GM18517 (cell line): ENCODE data around the gene INSR.
"Not testable (repeated sequence)": the region's sequence is repeated elsewhere in the genome, so short reads cannot be mapped to it uniquely, and the experiment has no call there.

Experiments used
- ATAC-seq: cut with Tn5 transposase; IDR thresholded peaks from one replicate; pipeline ENCODE4 v1.9.1; 2021; ENCODE audit warnings: mild to moderate bottlenecking, moderate library complexity; ENCODE audit not compliant: unreplicated experiment

Gene INSR

GRCh38 chr19:7293762-7294557 lies at the start of gene INSR:
Gene INSR (minus strand): TSS chr19:7294414. CDS start chr19:7293891, 523 bp downstream.
- ATAC-seq = no peak

- no peak for ATAC-seq
Observed at GRCh38 chr19:7342143-7342542, 47.9 kb upstream of the INSR start.

GRCh38 chr19:7340959-7341837 lies 47.0 kb upstream of the INSR start:
- ATAC-seq = no peak

- ATAC-seq = peak; percentile 73
Observed at GRCh38 chr19:7337380-7338194, 43.4 kb upstream of the INSR start.

GRCh38 chr19:7336321-7336973 lies 42.2 kb upstream of the INSR start:
- no peak for ATAC-seq

GRCh38 chr19:7333198-7334118 lies 39.2 kb upstream of the INSR start:
- no peak for ATAC-seq

GRCh38 chr19:7331446-7331845 lies 37.2 kb upstream of the INSR start:
- no peak for ATAC-seq

- ATAC-seq = no peak
Observed at GRCh38 chr19:7328647-7329046, 34.4 kb upstream of the INSR start.

- no peak for ATAC-seq
Observed at GRCh38 chr19:7327802-7328201, 33.6 kb upstream of the INSR start.

- ATAC-seq = no peak
Observed at GRCh38 chr19:7326105-7326877, 32.1 kb upstream of the INSR start.

GRCh38 chr19:7318176-7318575 lies 24.0 kb upstream of the INSR start:
- no peak for ATAC-seq

- ATAC-seq = no peak
Observed at GRCh38 chr19:7312816-7313215, 18.6 kb upstream of the INSR start.

GRCh38 chr19:7311911-7312310 lies 17.7 kb upstream of the INSR start:
- ATAC-seq = no peak

- not testable (repeated sequence) for ATAC-seq
Observed at GRCh38 chr19:7308327-7308726, 14.1 kb upstream of the INSR start.

GRCh38 chr19:7307590-7308218 lies 13.5 kb upstream of the INSR start:
- ATAC-seq = no peak

GRCh38 chr19:7304200-7304599 lies 10.0 kb upstream of the INSR start:
- no peak for ATAC-seq

GRCh38 chr19:7303470-7303869 lies 9.3 kb upstream of the INSR start:
- no peak for ATAC-seq

- ATAC-seq = no peak
Observed at GRCh38 chr19:7301525-7301924, 7.3 kb upstream of the INSR start.
